SK-MEL-5 (cell line): ENCODE data around the gene TENT4A. TPM values are rescaled to one million over a fixed set of nuclear protein-coding genes. Genes with fewer than 3 reads are reported as not detected.

Experiments used
- DNase-seq: peaks from one replicate; pipeline ENCODE4 v3.0.0-alpha.2; 2016; ENCODE audit warnings: low read depth, low spot score
- in situ Hi-C: cut with HindIII; loops from 2 replicates; pipeline ENCODE4 v1.10.0; 2016; ENCODE audit warnings: low sequenced_read_pairs, high pct_unique_total_duplicates, low pct_unique_long_range_greater_than_20kb
- total RNA-seq: library from RNA; depleted of rRNA; stranded (reverse); fragments of >200 nt; shearing (Covaris generic); gene quantifications from 2 replicates; pipeline ENCODE4 v1.2.3, GENCODE V29; 2014

Gene TENT4A
- total RNA-seq, 1 experiment from 2014 or later: 5.5 TPM

- DNase-seq: no peak
- in situ Hi-C loops: no loop called here
These were observed 11.2 kb downstream of the TENT4A start for GRCh38 chr5:6724321-6724929.

GRCh38 chr5:6725421-6725820 is 12.2 kb downstream of the TENT4A start:
- no peak for DNase-seq
- in situ Hi-C loops: no loop called here

- DNase-seq: no peak
- in situ Hi-C loops: no loop called here
These were observed 12.8 kb downstream of the TENT4A start for GRCh38 chr5:6726006-6726405.

- in situ Hi-C loops: no loop called here
- no peak for DNase-seq
These were observed 14.0 kb downstream of the TENT4A start for GRCh38 chr5:6727231-6727630.

- in situ Hi-C loops: no loop called here
- DNase-seq: no peak
These were observed 15.0 kb downstream of the TENT4A start for GRCh38 chr5:6728011-6728794.

- DNase-seq: no peak
- in situ Hi-C loops: no loop called here
These were observed 15.6 kb downstream of the TENT4A start for GRCh38 chr5:6728795-6729183.

- in situ Hi-C loops: no loop called here
- no peak for DNase-seq
These were observed 16.4 kb downstream of the TENT4A start for GRCh38 chr5:6729386-6730310.

- in situ Hi-C loops: no loop called here
- peak; percentile 29 for DNase-seq
These were observed 17.2 kb downstream of the TENT4A start for GRCh38 chr5:6730407-6730806.

GRCh38 chr5:6730807-6731206 is 17.6 kb downstream of the TENT4A start:
- in situ Hi-C loops: no loop called here
- no peak for DNase-seq

GRCh38 chr5:6731465-6732237 is 18.4 kb downstream of the TENT4A start:
- in situ Hi-C loops: no loop called here
- DNase-seq: no peak

- no peak for DNase-seq
- in situ Hi-C loops: no loop called here
These were observed 19.6 kb downstream of the TENT4A start for GRCh38 chr5:6732634-6733410.

- in situ Hi-C loops: no loop called here
- no peak for DNase-seq
These were observed 20.4 kb downstream of the TENT4A start for GRCh38 chr5:6733411-6734242.

GRCh38 chr5:6734243-6734700 is 21.0 kb downstream of the TENT4A start:
- no peak for DNase-seq
- in situ Hi-C loops: no loop called here

- in situ Hi-C loops: no loop called here
These were observed 21.5 kb downstream of the TENT4A start for GRCh38 chr5:6734781-6735180.

GRCh38 chr5:6736106-6736505 is 22.9 kb downstream of the TENT4A start:
- DNase-seq: no peak
- in situ Hi-C loops: no loop called here

More at GRCh38 chr5:6734781-6735180, 21.5 kb downstream of the TENT4A start:
- no peak for DNase-seq

- in situ Hi-C loops: no loop called here
- DNase-seq: no peak
These were observed 23.4 kb downstream of the TENT4A start for GRCh38 chr5:6736524-6737042.
